Breast epithelium (tissue), 4 donors: ENCODE data around the gene METTL21C. TPM values are rescaled to one million over a fixed set of nuclear protein-coding genes. Genes with fewer than 3 reads are reported as not detected.

ENCODE experiments used
- DNase-seq, 2 donors: peaks; one replicate each; pipeline ENCODE4 v3.0.0-alpha.2; 2019; ENCODE audit warnings: low spot score in 2 of 2
- H3K27ac ChIP-seq, 2 donors: fragments of 200-600 bp; sonication (generic) in 1 of 2; one replicate each; pipeline ENCODE4 v1.5.1; 2016 to 2019; ENCODE audit warnings: mild to moderate bottlenecking in 1 of 2
- H3K27me3 ChIP-seq, 2 donors: fragments of 200-600 bp; sonication (generic) in 1 of 2; one replicate each; pipeline versions ENCODE4 v1.5.1 to v1.6.0; 2017 to 2019; ENCODE audit warnings: control low read depth in 1 of 2, mild to moderate bottlenecking in 1 of 2
- H3K36me3 ChIP-seq: fragments of 200-600 bp; one replicate; pipeline ENCODE4 v1.5.1; 2019
- H3K4me1 ChIP-seq, 2 donors: fragments of 200-600 bp; sonication (generic); one replicate each; pipeline ENCODE4 v1.5.1; 2016 to 2019; ENCODE audit warnings: control low read depth in 1 of 2
- H3K4me3 ChIP-seq, 3 donors: fragments of 200-600 bp; sonication (generic); 1 replicate in 2 of 3; 2 replicates in 1 of 3; pipeline ENCODE4 v1.5.1; 2016 to 2019; ENCODE audit warnings: mild to moderate bottlenecking in 3 of 3, moderate library complexity in 2 of 3
- H3K9me3 ChIP-seq, 2 donors: fragments of 200-600 bp; sonication (generic) in 1 of 2; one replicate each; pipeline ENCODE4 v1.5.1; 2016 to 2019; ENCODE audit warnings: control low read depth in 1 of 2
- POLR2A ChIP-seq: fragments of 450-650 bp; IDR thresholded peaks from one replicate; pipeline ENCODE4 v1.6.1; 2016; ENCODE audit warnings: antibody characterized with exemption, mild to moderate bottlenecking, moderate library complexity
- POLR2AphosphoS5 ChIP-seq, 3 donors: sonication (generic); formaldehyde crosslinking; IDR thresholded peaks; one replicate each; pipeline ENCODE4 v1.6.1; 2017; ENCODE audit warnings: antibody characterized with exemption in 3 of 3
- intact Hi-C: fragments of 100-400 bp; cut with DNase I; formaldehyde crosslinking; loops from one replicate; pipeline ENCODE4 v1.15.1; 2023; ENCODE audit warnings: low total_unique reads
- total RNA-seq, 3 donors: library from RNA; depleted of rRNA; stranded (reverse); fragments of >200 nt; gene quantifications; one replicate each; pipeline ENCODE4 v1.1.0, GENCODE V29; 2016
- TF ChIP-seq, protein P1 (sequence below), 3 donors: fragments of 450-650 bp; IDR thresholded peaks; one replicate each; pipeline ENCODE4 v1.5.1; 2016 to 2017; ENCODE audit warnings: antibody characterized with exemption in 3 of 3, mild to moderate bottlenecking in 3 of 3, moderate library complexity in 3 of 3

METTL21C gene
- total RNA-seq = not detected

- no peaks in the 10 kb centered on the region for H3K9me3 ChIP-seq
- DNase-seq = no peak
- TF ChIP-seq, protein P1, sequence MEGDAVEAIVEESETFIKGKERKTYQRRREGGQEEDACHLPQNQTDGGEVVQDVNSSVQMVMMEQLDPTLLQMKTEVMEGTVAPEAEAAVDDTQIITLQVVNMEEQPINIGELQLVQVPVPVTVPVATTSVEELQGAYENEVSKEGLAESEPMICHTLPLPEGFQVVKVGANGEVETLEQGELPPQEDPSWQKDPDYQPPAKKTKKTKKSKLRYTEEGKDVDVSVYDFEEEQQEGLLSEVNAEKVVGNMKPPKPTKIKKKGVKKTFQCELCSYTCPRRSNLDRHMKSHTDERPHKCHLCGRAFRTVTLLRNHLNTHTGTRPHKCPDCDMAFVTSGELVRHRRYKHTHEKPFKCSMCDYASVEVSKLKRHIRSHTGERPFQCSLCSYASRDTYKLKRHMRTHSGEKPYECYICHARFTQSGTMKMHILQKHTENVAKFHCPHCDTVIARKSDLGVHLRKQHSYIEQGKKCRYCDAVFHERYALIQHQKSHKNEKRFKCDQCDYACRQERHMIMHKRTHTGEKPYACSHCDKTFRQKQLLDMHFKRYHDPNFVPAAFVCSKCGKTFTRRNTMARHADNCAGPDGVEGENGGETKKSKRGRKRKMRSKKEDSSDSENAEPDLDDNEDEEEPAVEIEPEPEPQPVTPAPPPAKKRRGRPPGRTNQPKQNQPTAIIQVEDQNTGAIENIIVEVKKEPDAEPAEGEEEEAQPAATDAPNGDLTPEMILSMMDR (IDR thresholded peaks at IDR 0.05) = no peak
- TF ChIP-seq POLR2A (no peak), POLR2AphosphoS5 (IDR thresholded peaks at IDR 0.05) (no peak)
- intact Hi-C loops = no loop called here
- no peaks in the 10 kb centered on the region for H3K4me1 ChIP-seq
- H3K27ac ChIP-seq = no peak within 1 kb of the TSS
- H3K27me3 ChIP-seq = no peaks in the 10 kb centered on the region
- H3K4me3 ChIP-seq = no peak within 1 kb of the TSS
- H3K36me3 ChIP-seq = no peaks in the 10 kb centered on the region
Observed at GRCh38 chr13:102694937-102695336, at the start of gene METTL21C. METTL21C (minus strand) TSS chr13:102695044; CDS start chr13:102694498, 546 bp downstream.

- intact Hi-C loops = no loop called here
- DNase-seq = no peak
- Histone ChIP-seq H3K27me3 (no peaks in the 10 kb centered on the region), H3K36me3 (no peaks in the 10 kb centered on the region), H3K27ac (no peak overlapping the region), H3K4me3 (no peak overlapping the region), H3K4me1 (no peaks in the 10 kb centered on the region), H3K9me3 (peaks cover 0 to 26% of the 10 kb centered on the region in 2 donors)
- TF ChIP-seq, protein P1 (IDR thresholded peaks at IDR 0.05) = no peak
- TF ChIP-seq POLR2A = no peak
- no peak for TF ChIP-seq POLR2AphosphoS5 (IDR thresholded peaks at IDR 0.05)
Observed at GRCh38 chr13:102742506-102742905, 47.7 kb upstream of the METTL21C start.

DNA sequence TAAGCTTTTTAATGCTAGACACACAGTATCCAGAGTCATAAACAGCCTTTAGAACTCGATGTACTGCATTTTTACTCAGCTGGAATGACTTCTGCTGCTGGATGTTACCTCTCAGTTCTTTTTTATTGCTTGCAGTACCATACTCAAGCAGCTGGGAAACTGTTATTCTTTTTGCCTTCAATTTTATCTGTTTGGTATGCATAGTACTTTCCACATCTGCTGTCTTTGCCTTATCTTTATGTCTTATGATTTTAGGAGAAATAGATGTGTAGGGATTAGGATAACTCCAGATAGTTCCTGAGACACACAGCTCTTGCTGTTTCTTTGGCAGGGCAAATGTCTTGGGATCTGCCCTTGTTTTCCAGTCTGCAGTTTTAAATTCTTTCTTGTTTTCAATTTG lies 47.3 kb upstream of the METTL21C start:
- H3K9me3 ChIP-seq = peaks cover 0 to 28% of the 10 kb centered on the region in 2 donors
- TF ChIP-seq POLR2A (no peak), POLR2AphosphoS5 (IDR thresholded peaks at IDR 0.05) (no peak)
- TF ChIP-seq, protein P1 (IDR thresholded peaks at IDR 0.05) = no peak
- no peaks in the 10 kb centered on the region for H3K27me3 ChIP-seq
- intact Hi-C loops = no loop called here
- no peak overlapping the region for H3K4me3 ChIP-seq
- no peaks in the 10 kb centered on the region for H3K4me1 ChIP-seq
- H3K27ac ChIP-seq = no peak overlapping the region
- no peak for DNase-seq
- H3K36me3 ChIP-seq = no peaks in the 10 kb centered on the region

DNA sequence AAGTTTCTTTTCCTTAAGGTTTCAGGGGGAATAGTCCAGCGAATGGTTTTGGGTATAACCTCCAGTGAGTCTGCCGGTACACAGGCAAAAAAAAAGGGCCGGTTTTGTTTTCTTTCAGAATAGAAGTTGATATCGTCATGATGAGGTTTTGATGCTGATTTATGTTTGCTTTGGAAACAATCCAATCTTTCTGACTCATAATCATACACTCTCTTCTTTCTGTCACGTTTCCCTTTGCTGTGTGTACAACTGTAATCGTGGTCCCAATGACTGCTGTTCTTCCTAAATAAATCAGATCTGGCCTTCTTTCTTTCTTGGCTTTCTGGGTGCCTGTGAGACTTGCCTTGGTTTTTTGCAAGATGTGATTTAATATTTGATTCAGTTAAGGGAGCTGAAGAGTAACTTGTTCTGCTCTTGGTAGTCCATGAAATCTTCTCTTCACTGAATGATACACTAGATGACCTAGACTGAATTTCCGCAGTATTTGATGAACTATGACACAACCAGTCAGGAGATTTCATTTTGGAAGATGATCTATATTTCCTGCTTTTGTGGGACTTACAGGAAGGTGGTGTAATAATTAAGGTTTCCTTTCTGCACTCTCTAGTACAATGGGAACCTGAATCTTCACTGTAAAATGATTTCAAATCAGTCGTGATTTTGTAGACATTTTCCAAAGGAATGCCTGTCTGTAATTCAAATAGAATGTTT lies 34.9 kb upstream of the METTL21C start:
- Histone ChIP-seq H3K27ac (peak overlapping the region in 1 of 2 donors; percentile 28), H3K9me3 (no peaks in the 10 kb centered on the region), H3K27me3 (no peaks in the 10 kb centered on the region), H3K4me3 (no peak overlapping the region), H3K36me3 (no peaks in the 10 kb centered on the region), H3K4me1 (no peaks in the 10 kb centered on the region)
- DNase-seq = no peak
- TF ChIP-seq POLR2A (no peak), POLR2AphosphoS5 (IDR thresholded peaks at IDR 0.05) (no peak)
- TF ChIP-seq, protein P1 (IDR thresholded peaks at IDR 0.05) = no peak
- intact Hi-C loops = no loop called here

- H3K4me3 ChIP-seq = no peak overlapping the region
- H3K4me1 ChIP-seq = no peaks in the 10 kb centered on the region
- no peaks in the 10 kb centered on the region for H3K36me3 ChIP-seq
- DNase-seq = no peak
- TF ChIP-seq, protein P1 (IDR thresholded peaks at IDR 0.05) = no peak
- TF ChIP-seq POLR2AphosphoS5 (IDR thresholded peaks at IDR 0.05) = no peak
- no peak for TF ChIP-seq POLR2A
- intact Hi-C loops = no loop called here
- no peaks in the 10 kb centered on the region for H3K9me3 ChIP-seq
- no peak overlapping the region for H3K27ac ChIP-seq
- H3K27me3 ChIP-seq = no peaks in the 10 kb centered on the region
Observed at GRCh38 chr13:102726430-102726829, 31.6 kb upstream of the METTL21C start.
